WTC11 (cell line): ENCODE measurements around the gene FUT7. TPM values are rescaled to one million over a fixed set of nuclear protein-coding genes. Genes with fewer than 3 reads are reported as not detected.

Experiments
- ATAC-seq: fragments of 200-7000 bp; cut with Tn5 transposase; 2 replicates; pipeline ENCODE4 v1.10.0; 2021; ENCODE audit warnings: mild to moderate bottlenecking, moderate library complexity
- CTCF ChIA-PET: fragments of 300-600 bp; sonication (Branson Sonifier 250); formaldehyde crosslinking; loops from one replicate; lab custom pipeline; 2021; ENCODE audit warnings: antibody characterized with exemption; lab: Charles Lee
- POLR2A ChIA-PET: fragments of 350-600 bp; sonication (Branson Sonifier 250); formaldehyde crosslinking; loops from one replicate; lab custom pipeline; 2021; ENCODE audit warnings: antibody characterized with exemption; lab: Charles Lee
- DNase-seq: peaks from one replicate; pipeline ENCODE4 v3.0.0; 2021; ENCODE audit warnings: low spot score
- H3K27ac Mint-ChIP-seq: 2 replicates; pipeline ENCODE4 v1.8.0; 2021; ENCODE audit warnings: mixed read lengths
- H3K27me3 Mint-ChIP-seq: 2 replicates; pipeline ENCODE4 v1.8.0; 2021; ENCODE audit warnings: low read depth, mild to moderate bottlenecking, moderate library complexity, mixed read lengths
- H3K36me3 Mint-ChIP-seq: 2 replicates; pipeline ENCODE4 v1.8.0; 2021; ENCODE audit warnings: mixed read lengths
- H3K4me1 Mint-ChIP-seq: 2 replicates; pipeline ENCODE4 v1.8.0; 2022; ENCODE audit warnings: mixed read lengths
- H3K4me3 Mint-ChIP-seq: 2 replicates; pipeline ENCODE4 v1.8.0; 2021; ENCODE audit warnings: mild to moderate bottlenecking, moderate library complexity, mixed read lengths
- H3K9me3 Mint-ChIP-seq: 2 replicates; pipeline ENCODE4 v1.8.0; 2021; ENCODE audit warnings: mixed read lengths
- ATF1 ChIP-seq: sonication (generic); formaldehyde crosslinking; IDR thresholded peaks from 2 replicates; pipeline ENCODE4 v1.8.1; 2023; ENCODE audit warnings: mild to moderate bottlenecking, moderate library complexity, missing genetic modification reagents
- ATF2 ChIP-seq: sonication (generic); formaldehyde crosslinking; IDR thresholded peaks from 2 replicates; pipeline ENCODE4 v1.8.1; 2022; ENCODE audit warnings: low read depth, missing genetic modification reagents, borderline replicate concordance
- ATF3 ChIP-seq: sonication (generic); formaldehyde crosslinking; conservative IDR thresholded peaks from 2 replicates; pipeline ENCODE4 v1.8.1; 2022; ENCODE audit warnings: mild to moderate bottlenecking, missing genetic modification reagents
- CBFB ChIP-seq: sonication (generic); formaldehyde crosslinking; IDR thresholded peaks from 2 replicates; pipeline ENCODE4 v1.8.1; 2022; ENCODE audit warnings: mild to moderate bottlenecking, low read depth, missing genetic modification reagents
- CREM ChIP-seq: sonication (generic); formaldehyde crosslinking; IDR thresholded peaks from 2 replicates; pipeline ENCODE4 v1.8.1; 2022; ENCODE audit warnings: mild to moderate bottlenecking, missing genetic modification reagents, moderate library complexity
- CTCF ChIP-seq: fragments of 200-600 bp; IDR thresholded peaks from 2 replicates; pipeline ENCODE4 v1.8.0; 2022; ENCODE audit warnings: antibody characterized with exemption
- EMX1 ChIP-seq: fragments of 250-450 bp; sonication (Bioruptor Pico); IDR thresholded peaks from 2 replicates; pipeline ENCODE4 v1.8.0; 2021; ENCODE audit warnings: mild to moderate bottlenecking
- FOXP1 ChIP-seq: sonication (generic); formaldehyde crosslinking; IDR thresholded peaks from 2 replicates; pipeline ENCODE4 v1.8.0; 2022; ENCODE audit warnings: missing genetic modification reagents, mild to moderate bottlenecking, moderate library complexity, borderline replicate concordance
- JUN ChIP-seq: sonication (generic); formaldehyde crosslinking; IDR thresholded peaks from 2 replicates; pipeline ENCODE4 v1.8.0; 2023; ENCODE audit warnings: mild to moderate bottlenecking, missing genetic modification reagents
- MXD4 ChIP-seq: fragments of 250-450 bp; sonication (Bioruptor Pico); IDR thresholded peaks from 2 replicates; pipeline ENCODE4 v1.8.0; 2021; ENCODE audit warnings: mild to moderate bottlenecking, moderate library complexity, borderline replicate concordance
- MYBL2 ChIP-seq: sonication (generic); formaldehyde crosslinking; IDR thresholded peaks from 2 replicates; pipeline ENCODE4 v1.8.1; 2023; ENCODE audit warnings: mild to moderate bottlenecking, moderate library complexity, missing genetic modification reagents
- NFATC4 ChIP-seq: fragments of 250-450 bp; sonication (Bioruptor Pico); IDR thresholded peaks from 2 replicates; pipeline ENCODE4 v1.9.0; 2021; ENCODE audit warnings: mild to moderate bottlenecking
- NFE2L1 ChIP-seq: sonication (generic); formaldehyde crosslinking; IDR thresholded peaks from 2 replicates; pipeline ENCODE4 v1.8.1; 2023; ENCODE audit warnings: missing genetic modification reagents
- NFYB ChIP-seq: sonication (generic); formaldehyde crosslinking; conservative IDR thresholded peaks from 2 replicates; pipeline ENCODE4 v1.8.0; 2022; ENCODE audit warnings: low read depth, missing genetic modification reagents
- NR1H2 ChIP-seq: sonication (generic); formaldehyde crosslinking; IDR thresholded peaks from 2 replicates; pipeline ENCODE4 v1.9.0; 2021; ENCODE audit warnings: mild to moderate bottlenecking, moderate library complexity, missing genetic modification reagents
- OVOL2 ChIP-seq: fragments of 250-450 bp; sonication (Bioruptor Pico); IDR thresholded peaks from 2 replicates; pipeline ENCODE4 v1.9.0; 2021; ENCODE audit warnings: mild to moderate bottlenecking, borderline replicate concordance
- PRRX2 ChIP-seq: fragments of 250-450 bp; sonication (Bioruptor Pico); IDR thresholded peaks from 2 replicates; pipeline ENCODE4 v1.8.0; 2021; ENCODE audit warnings: mild to moderate bottlenecking
- RELA ChIP-seq: sonication (generic); formaldehyde crosslinking; IDR thresholded peaks from 2 replicates; pipeline ENCODE4 v1.8.1; 2022; ENCODE audit warnings: missing genetic modification reagents, mild to moderate bottlenecking, borderline replicate concordance
- SMAD3 ChIP-seq: sonication (generic); formaldehyde crosslinking; IDR thresholded peaks from 2 replicates; pipeline ENCODE4 v1.8.0; 2022; ENCODE audit warnings: missing genetic modification reagents, mild to moderate bottlenecking, borderline replicate concordance
- SMAD4 ChIP-seq: sonication (generic); formaldehyde crosslinking; IDR thresholded peaks from 2 replicates; pipeline ENCODE4 v1.8.0; 2022; ENCODE audit warnings: mild to moderate bottlenecking, missing genetic modification reagents
- TCF7 ChIP-seq: sonication (generic); formaldehyde crosslinking; IDR thresholded peaks from 2 replicates; pipeline ENCODE4 v1.8.0; 2022; ENCODE audit warnings: mild to moderate bottlenecking, low read depth, missing genetic modification reagents, moderate library complexity
- TEAD1 ChIP-seq: sonication (generic); formaldehyde crosslinking; IDR thresholded peaks from 2 replicates; pipeline ENCODE4 v1.8.0; 2022; ENCODE audit warnings: mild to moderate bottlenecking, missing genetic modification reagents
- USF1 ChIP-seq: sonication (generic); formaldehyde crosslinking; IDR thresholded peaks from 2 replicates; pipeline ENCODE4 v1.8.0; 2022; ENCODE audit warnings: mild to moderate bottlenecking, missing genetic modification reagents
- ZNF232 ChIP-seq: sonication (generic); formaldehyde crosslinking; IDR thresholded peaks from 2 replicates; pipeline ENCODE4 v1.8.0; 2022; ENCODE audit warnings: mild to moderate bottlenecking, missing genetic modification reagents
- ZNF423 ChIP-seq: fragments of 250-450 bp; sonication (Bioruptor Pico); IDR thresholded peaks from 2 replicates; pipeline ENCODE4 v2.1.2; 2022; ENCODE audit warnings: mild to moderate bottlenecking, moderate library complexity
- ZNF512 ChIP-seq: sonication (generic); formaldehyde crosslinking; IDR thresholded peaks from 2 replicates; pipeline ENCODE4 v1.8.1; 2022; ENCODE audit warnings: missing genetic modification reagents, borderline replicate concordance
- total RNA-seq: library from RNA; stranded (reverse); gene quantifications from 3 replicates; pipeline ENCODE4 v1.2.3, GENCODE V29; 2021

The FUT7 gene
- total RNA-seq, 1 experiment from 2014 or later, result not detected

GRCh38 chr9:137040568-137040967 is 8.7 kb upstream of the FUT7 start (continued):
- TF ChIP-seq CTCF (no peak), SMAD4 (CRISPR knock-in tag) (no peak), OVOL2 (CRISPR knock-in tag) (no peak), CBFB (CRISPR knock-in tag) (no peak), JUN (no peak), TCF7 (CRISPR knock-in tag) (no peak), EMX1 (CRISPR knock-in tag) (no peak), ATF1 (CRISPR knock-in tag) (no peak), NFE2L1 (CRISPR knock-in tag) (no peak)

- Mint-ChIP-seq H3K36me3 (peaks cover 5% of the 10 kb centered on the region; the same call in 1 of the 2 replicates), H3K9me3 (no peaks in the 10 kb centered on the region), H3K4me3 (no peak overlapping the region), H3K27ac (no peak overlapping the region), H3K27me3 (peaks cover 3% of the 10 kb centered on the region), H3K4me1 (peaks cover 2% of the 10 kb centered on the region)
- DNase-seq (no peak), ATAC-seq (no peak)
- TF ChIP-seq TEAD1 (CRISPR knock-in tag) (no peak), FOXP1 (CRISPR knock-in tag) (no peak), NFATC4 (no peak), ZNF423 (CRISPR knock-in tag) (no peak), CREM (CRISPR knock-in tag) (no peak), ATF3 (no peak), ZNF512 (no peak), PRRX2 (CRISPR knock-in tag) (no peak), MXD4 (no peak), ATF1 (CRISPR knock-in tag) (no peak), MYBL2 (no peak), ATF2 (CRISPR knock-in tag) (no peak), RELA (CRISPR knock-in tag) (no peak), ZNF232 (no peak), NFYB (no peak), NR1H2 (no peak), USF1 (CRISPR knock-in tag) (no peak), SMAD3 (CRISPR knock-in tag) (no peak), CBFB (CRISPR knock-in tag) (no peak)
- CTCF ChIA-PET, result interaction anchor here (1.5 to 4.6 kb wide), 2 partner anchors 11 to 24 kb away, joined by 4 to 23 read pairs; no protein-coding TSS in a partner anchor
- POLR2A ChIA-PET, result no interaction called here
Measured at GRCh38 chr9:137039611-137040366, 7.9 kb upstream of the FUT7 start.
